Activated B cell treated with CpG ODN at 0.5 μM for 24 hours (primary cell): ENCODE data around the gene ATP11A. TPM values are rescaled to one million over a fixed set of nuclear protein-coding genes. Genes with fewer than 3 reads are reported as not detected.

ENCODE experiments used
- ATAC-seq: fragments of 200-7000 bp; cut with Tn5 transposase; one replicate; pipeline ENCODE4 v1.10.0; 2021; ENCODE audit warnings: low read depth, mild to moderate bottlenecking, moderate library complexity
- CTCF ChIA-PET: fragments of 350-600 bp; sonication (Branson Sonifier 250); formaldehyde crosslinking; loops from one replicate; lab custom pipeline; 2021; ENCODE audit warnings: antibody characterized with exemption; lab: Charles Lee
- POLR2A ChIA-PET: fragments of 350-600 bp; sonication (Branson Sonifier 250); formaldehyde crosslinking; loops from one replicate; lab custom pipeline; 2021; ENCODE audit warnings: antibody characterized with exemption; lab: Charles Lee
- DNase-seq: peaks from one replicate; pipeline ENCODE4 v3.0.0; 2022
- H3K27ac Mint-ChIP-seq: one replicate; pipeline ENCODE4 v1.8.0; 2020; ENCODE audit warnings: mixed read lengths
- H3K27me3 Mint-ChIP-seq: one replicate; pipeline ENCODE4 v1.8.0; 2021; ENCODE audit warnings: mixed read lengths
- H3K36me3 Mint-ChIP-seq: one replicate; pipeline ENCODE4 v1.8.0; 2021; ENCODE audit warnings: low read depth, mixed read lengths
- H3K4me1 Mint-ChIP-seq: one replicate; pipeline ENCODE4 v1.8.0; 2021; ENCODE audit warnings: mixed read lengths
- H3K4me3 Mint-ChIP-seq: one replicate; pipeline ENCODE4 v1.8.0; 2020; ENCODE audit warnings: mild to moderate bottlenecking, mixed read lengths
- H3K9me3 Mint-ChIP-seq: one replicate; pipeline ENCODE4 v1.8.0; 2020; ENCODE audit warnings: mixed read lengths
- intact Hi-C: fragments of 100-400 bp; cut with micrococcal nuclease; formaldehyde crosslinking; loops from one replicate; pipeline ENCODE4 v1.15.1; 2024
- total RNA-seq: library from RNA; stranded (reverse); gene quantifications from 2 replicates; pipeline ENCODE4 v1.2.3, GENCODE V29; 2022
- TF ChIP-seq, protein P1 (sequence below): fragments of 200-600 bp; IDR thresholded peaks from one replicate; pipeline ENCODE4 v1.8.0; 2022; ENCODE audit warnings: antibody characterized with exemption, mild to moderate bottlenecking

Gene ATP11A
- total RNA-seq, 1 donor from 2014 or later: 49.6 TPM

- Mint-ChIP-seq H3K9me3 (no peaks in the 10 kb centered on the region), H3K27me3 (peaks cover 6% of the 10 kb centered on the region), H3K36me3 (no peaks in the 10 kb centered on the region), H3K4me1 (no peaks in the 10 kb centered on the region), H3K4me3 (no peak overlapping the region), H3K27ac (no peak overlapping the region)
- ChIA-PET POLR2A (no interaction called here), CTCF (no interaction called here)
- intact Hi-C loops: no loop called here
- DNase-seq (no peak), ATAC-seq (no peak)
- TF ChIP-seq, protein P1, sequence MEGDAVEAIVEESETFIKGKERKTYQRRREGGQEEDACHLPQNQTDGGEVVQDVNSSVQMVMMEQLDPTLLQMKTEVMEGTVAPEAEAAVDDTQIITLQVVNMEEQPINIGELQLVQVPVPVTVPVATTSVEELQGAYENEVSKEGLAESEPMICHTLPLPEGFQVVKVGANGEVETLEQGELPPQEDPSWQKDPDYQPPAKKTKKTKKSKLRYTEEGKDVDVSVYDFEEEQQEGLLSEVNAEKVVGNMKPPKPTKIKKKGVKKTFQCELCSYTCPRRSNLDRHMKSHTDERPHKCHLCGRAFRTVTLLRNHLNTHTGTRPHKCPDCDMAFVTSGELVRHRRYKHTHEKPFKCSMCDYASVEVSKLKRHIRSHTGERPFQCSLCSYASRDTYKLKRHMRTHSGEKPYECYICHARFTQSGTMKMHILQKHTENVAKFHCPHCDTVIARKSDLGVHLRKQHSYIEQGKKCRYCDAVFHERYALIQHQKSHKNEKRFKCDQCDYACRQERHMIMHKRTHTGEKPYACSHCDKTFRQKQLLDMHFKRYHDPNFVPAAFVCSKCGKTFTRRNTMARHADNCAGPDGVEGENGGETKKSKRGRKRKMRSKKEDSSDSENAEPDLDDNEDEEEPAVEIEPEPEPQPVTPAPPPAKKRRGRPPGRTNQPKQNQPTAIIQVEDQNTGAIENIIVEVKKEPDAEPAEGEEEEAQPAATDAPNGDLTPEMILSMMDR: no peak
Measured at GRCh38 chr13:112923962-112924361, 234.1 kb downstream of the ATP11A start.

DNA sequence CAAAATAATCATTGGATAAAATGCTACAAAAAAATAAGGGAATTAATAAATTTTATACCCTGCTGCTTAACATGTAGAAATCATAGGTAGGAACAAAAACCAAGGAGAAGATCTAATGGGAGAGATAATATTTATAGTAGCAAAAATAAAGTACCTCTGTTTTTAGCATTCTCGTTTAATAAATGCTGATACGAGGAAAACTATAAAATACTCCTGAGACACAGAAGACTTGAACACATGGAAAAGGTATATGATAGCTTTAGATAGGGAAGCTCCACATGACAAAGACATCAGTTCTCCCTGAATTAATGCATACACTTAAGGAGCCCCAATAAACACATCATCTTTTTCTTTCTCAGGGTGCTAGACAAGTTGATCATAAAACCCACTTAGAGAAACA is 234.5 kb downstream of the ATP11A start:
- ChIA-PET CTCF (no interaction called here), POLR2A (no interaction called here)
- TF ChIP-seq, protein P1: no peak
- Mint-ChIP-seq H3K9me3 (no peaks in the 10 kb centered on the region), H3K27ac (no peak overlapping the region), H3K27me3 (peaks cover 9% of the 10 kb centered on the region), H3K4me1 (peaks cover 3% of the 10 kb centered on the region), H3K4me3 (no peak overlapping the region), H3K36me3 (no peaks in the 10 kb centered on the region)
- intact Hi-C loops: no loop called here
- no peak for DNase-seq
- no peak for ATAC-seq

- POLR2A ChIA-PET: no interaction called here
Measured at GRCh38 chr13:112926003-112926402, 236.2 kb downstream of the ATP11A start.

GRCh38 chr13:112926993-112927392 is 237.2 kb downstream of the ATP11A start:
- intact Hi-C loops: no loop called here
- Mint-ChIP-seq H3K27ac (no peak overlapping the region), H3K4me1 (peaks cover 6% of the 10 kb centered on the region), H3K27me3 (peaks cover 23% of the 10 kb centered on the region), H3K36me3 (no peaks in the 10 kb centered on the region), H3K9me3 (no peaks in the 10 kb centered on the region), H3K4me3 (no peak overlapping the region)
- POLR2A ChIA-PET: no interaction called here
- CTCF ChIA-PET: no interaction called here
- no peak for ATAC-seq
- TF ChIP-seq, protein P1: no peak
- no peak for DNase-seq

More at GRCh38 chr13:112926003-112926402, 236.2 kb downstream of the ATP11A start:
- Mint-ChIP-seq H3K36me3 (no peaks in the 10 kb centered on the region), H3K4me1 (peaks cover 6% of the 10 kb centered on the region), H3K27me3 (peaks cover 20% of the 10 kb centered on the region), H3K4me3 (no peak overlapping the region), H3K9me3 (no peaks in the 10 kb centered on the region), H3K27ac (no peak overlapping the region)
- DNase-seq: no peak
- intact Hi-C loops: no loop called here
- CTCF ChIA-PET: no interaction called here
- ATAC-seq: no peak
- TF ChIP-seq, protein P1: no peak

DNA sequence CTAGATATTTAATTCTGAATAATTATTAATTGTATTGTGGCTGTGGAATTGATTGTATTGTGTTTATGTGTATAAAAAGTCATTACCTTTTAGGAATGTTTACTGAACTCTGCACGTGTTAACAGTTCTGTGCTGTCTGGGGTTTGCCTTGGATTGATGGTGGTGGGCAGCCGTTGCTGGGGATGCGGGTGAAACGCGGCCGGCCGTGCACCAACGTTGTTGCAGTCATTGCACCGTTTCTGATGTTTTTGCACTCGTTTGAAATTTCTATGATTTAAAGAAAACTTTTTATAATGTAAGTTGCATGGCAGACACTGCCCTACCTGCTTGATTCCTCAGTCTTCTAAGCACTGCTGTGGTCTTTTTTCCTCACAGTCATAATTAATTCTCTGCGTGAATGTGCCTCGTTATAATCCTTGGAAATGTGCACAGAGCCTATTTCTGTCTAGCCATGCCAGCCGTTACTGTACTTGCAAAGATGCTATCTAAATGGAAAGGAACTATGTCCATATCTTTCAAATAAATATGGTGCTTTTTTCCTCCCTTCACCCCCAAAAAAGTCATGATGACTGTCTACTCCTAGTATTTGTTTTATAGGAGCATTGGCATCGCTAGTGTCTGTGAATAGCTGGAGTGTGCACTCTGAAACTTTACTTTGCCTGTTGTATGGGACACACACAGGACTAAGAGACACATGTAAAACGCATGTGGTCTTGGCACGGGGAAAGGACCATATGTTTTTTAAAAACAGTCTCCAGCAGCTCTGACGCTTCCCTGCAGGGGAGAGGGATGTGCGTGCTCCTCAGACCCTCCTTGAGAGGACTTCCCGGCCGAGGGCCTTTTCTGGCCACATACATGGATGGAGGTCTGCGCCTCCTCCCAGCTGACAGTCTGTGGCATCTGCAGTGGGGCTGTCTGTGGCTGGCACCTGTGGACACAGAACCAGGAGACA is 238.5 kb downstream of the ATP11A start:
- CTCF ChIA-PET: no interaction called here
- Mint-ChIP-seq H3K36me3 (no peaks in the 10 kb centered on the region), H3K4me3 (no peak overlapping the region), H3K4me1 (peaks cover 6% of the 10 kb centered on the region), H3K27ac (no peak overlapping the region), H3K9me3 (no peaks in the 10 kb centered on the region), H3K27me3 (peaks cover 23% of the 10 kb centered on the region)
- POLR2A ChIA-PET: no interaction called here
- ATAC-seq (no peak), DNase-seq (no peak)
- intact Hi-C loops: no loop called here
- TF ChIP-seq, protein P1: no peak
